Naive B cell (primary cell): Measurements from ENCODE around the gene CILP2. TPM values are rescaled to one million over a fixed set of nuclear protein-coding genes. Genes with fewer than 3 reads are reported as not detected.

Experiments
- ATAC-seq, 2 donors: fragments of 150-1000 bp; cut with Tn5 transposase; 2 replicates each; pipeline ENCODE4 v1.10.0; 2021; ENCODE audit warnings: low read depth in 2 of 2, mild to moderate bottlenecking in 2 of 2, moderate library complexity in 2 of 2
- DNase-seq: peaks from one replicate; pipeline ENCODE4 v3.0.0; 2022
- H3K27ac Mint-ChIP-seq, 6 donors: one replicate each; pipeline ENCODE4 v1.8.0; 2020 to 2022; ENCODE audit warnings: mild to moderate bottlenecking in 6 of 6, mixed read lengths in 6 of 6, moderate library complexity in 5 of 6, inconsistent platforms in 2 of 6
- H3K27me3 Mint-ChIP-seq, 3 donors: one replicate each; pipeline ENCODE4 v1.8.0; 2021 to 2022; ENCODE audit warnings: mixed read lengths in 3 of 3, mild to moderate bottlenecking in 1 of 3
- H3K36me3 Mint-ChIP-seq, 2 donors: one replicate each; pipeline ENCODE4 v1.8.0; 2020 to 2022; ENCODE audit warnings: mixed read lengths in 2 of 2, inconsistent platforms in 1 of 2, mild to moderate bottlenecking in 1 of 2
- H3K4me1 Mint-ChIP-seq, 3 donors: one replicate each; pipeline ENCODE4 v1.8.0; 2020 to 2022; ENCODE audit warnings: mixed read lengths in 3 of 3, inconsistent platforms in 1 of 3, mild to moderate bottlenecking in 1 of 3, moderate library complexity in 1 of 3
- H3K4me3 Mint-ChIP-seq, 8 donors: one replicate each; pipeline ENCODE4 v1.8.0; 2020 to 2022; ENCODE audit warnings: mild to moderate bottlenecking in 8 of 8, mixed read lengths in 8 of 8, moderate library complexity in 8 of 8, inconsistent platforms in 2 of 8
- H3K9me3 Mint-ChIP-seq, 7 donors: one replicate each; pipeline ENCODE4 v1.8.0; 2020 to 2022; ENCODE audit warnings: mixed read lengths in 7 of 7, mild to moderate bottlenecking in 5 of 7, inconsistent platforms in 2 of 7, moderate library complexity in 1 of 7
- polyA plus RNA-seq, 6 donors: library from polyadenylated mRNA; unstranded; fragments of 300-500 nt; fragmentation: Illumina TruSeq; gene quantifications; one replicate each; pipeline ENCODE4 v1.2.3, GENCODE V29; 2021; ENCODE audit warnings: low read depth in 6 of 6

The CILP2 gene, protein sequence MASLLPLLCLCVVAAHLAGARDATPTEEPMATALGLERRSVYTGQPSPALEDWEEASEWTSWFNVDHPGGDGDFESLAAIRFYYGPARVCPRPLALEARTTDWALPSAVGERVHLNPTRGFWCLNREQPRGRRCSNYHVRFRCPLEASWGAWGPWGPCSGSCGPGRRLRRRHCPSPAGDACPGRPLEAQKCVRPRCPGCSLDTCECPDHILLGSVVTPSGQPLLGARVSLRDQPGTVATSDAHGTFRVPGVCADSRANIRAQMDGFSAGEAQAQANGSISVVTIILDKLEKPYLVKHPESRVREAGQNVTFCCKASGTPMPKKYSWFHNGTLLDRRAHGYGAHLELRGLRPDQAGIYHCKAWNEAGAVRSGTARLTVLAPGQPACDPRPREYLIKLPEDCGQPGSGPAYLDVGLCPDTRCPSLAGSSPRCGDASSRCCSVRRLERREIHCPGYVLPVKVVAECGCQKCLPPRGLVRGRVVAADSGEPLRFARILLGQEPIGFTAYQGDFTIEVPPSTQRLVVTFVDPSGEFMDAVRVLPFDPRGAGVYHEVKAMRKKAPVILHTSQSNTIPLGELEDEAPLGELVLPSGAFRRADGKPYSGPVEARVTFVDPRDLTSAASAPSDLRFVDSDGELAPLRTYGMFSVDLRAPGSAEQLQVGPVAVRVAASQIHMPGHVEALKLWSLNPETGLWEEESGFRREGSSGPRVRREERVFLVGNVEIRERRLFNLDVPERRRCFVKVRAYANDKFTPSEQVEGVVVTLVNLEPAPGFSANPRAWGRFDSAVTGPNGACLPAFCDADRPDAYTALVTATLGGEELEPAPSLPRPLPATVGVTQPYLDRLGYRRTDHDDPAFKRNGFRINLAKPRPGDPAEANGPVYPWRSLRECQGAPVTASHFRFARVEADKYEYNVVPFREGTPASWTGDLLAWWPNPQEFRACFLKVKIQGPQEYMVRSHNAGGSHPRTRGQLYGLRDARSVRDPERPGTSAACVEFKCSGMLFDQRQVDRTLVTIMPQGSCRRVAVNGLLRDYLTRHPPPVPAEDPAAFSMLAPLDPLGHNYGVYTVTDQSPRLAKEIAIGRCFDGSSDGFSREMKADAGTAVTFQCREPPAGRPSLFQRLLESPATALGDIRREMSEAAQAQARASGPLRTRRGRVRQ
- polyA plus RNA-seq: under 1 TPM in 1 of 6 donors, not detected in 5; 0.11 TPM

DNA sequence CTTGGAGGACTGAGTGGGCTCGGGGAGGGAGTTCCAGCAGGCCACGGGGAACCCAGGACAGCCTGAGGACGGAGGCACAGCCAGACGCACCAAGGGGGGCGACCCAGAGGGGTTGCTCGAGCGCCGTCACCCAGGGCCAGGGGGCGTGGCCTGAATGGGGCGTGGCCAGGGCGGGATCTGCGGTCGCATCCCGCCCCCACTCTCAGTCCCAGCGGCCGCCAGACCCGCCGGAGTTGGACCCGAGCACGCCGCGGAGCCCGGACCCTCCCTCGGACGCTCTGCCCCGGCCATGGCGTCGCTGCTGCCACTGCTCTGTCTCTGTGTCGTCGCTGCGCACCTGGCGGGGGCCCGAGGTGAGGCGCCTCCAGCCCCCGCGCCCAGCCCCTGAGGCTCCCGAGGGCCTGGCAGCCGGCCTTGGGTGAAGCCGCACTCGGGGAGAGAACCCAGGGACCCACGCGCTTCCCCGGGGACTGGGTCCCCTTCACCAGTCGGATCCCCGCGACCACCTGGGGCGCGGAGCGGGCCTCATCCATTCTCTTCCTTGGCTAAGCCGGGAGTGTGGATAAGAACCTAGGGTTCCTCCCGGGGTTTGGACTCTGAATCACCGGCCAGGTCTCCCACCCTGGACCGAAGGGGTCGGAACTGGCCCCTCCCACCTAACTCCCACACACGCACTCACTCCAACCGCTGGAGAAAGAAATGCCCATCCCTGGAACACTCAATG is at the start of gene CILP2:
Gene CILP2, plus strand, starts transcription at position 205 of the 724 bp plus-strand sequence. Its CDS starts 85 bp downstream, at position 290.
- peaks cover 0 to 5% of the 10 kb centered on the region in 2 donors for H3K36me3 Mint-ChIP-seq
- H3K27ac Mint-ChIP-seq: peak within 1 kb of the TSS in 1 of 6 donors; percentile 33
- DNase-seq: no peak
- ATAC-seq: peak; percentile 27 to 43
- H3K9me3 Mint-ChIP-seq: peaks cover 0 to 5% (median 0%) of the 10 kb centered on the region in 7 donors
- H3K27me3 Mint-ChIP-seq: peaks cover 15 to 58% (median 46%) of the 10 kb centered on the region in 3 donors
- peak within 1 kb of the TSS; percentile 30 to 81 (median 70) for H3K4me3 Mint-ChIP-seq
- H3K4me1 Mint-ChIP-seq: peaks cover 29 to 40% (median 32%) of the 10 kb centered on the region in 3 donors

- Mint-ChIP-seq H3K27me3 (no peaks in the 10 kb centered on the region), H3K9me3 (no peaks in the 10 kb centered on the region), H3K36me3 (no peaks in the 10 kb centered on the region), H3K4me3 (peak overlapping the region; percentile 2 to 81 (median 66)), H3K4me1 (peaks cover 24 to 58% (median 53%) of the 10 kb centered on the region in 3 donors), H3K27ac (peak overlapping the region; percentile 87 to 98 (median 94))
- DNase-seq (peak; percentile 57), ATAC-seq (peak; percentile 83 to 84)
These were observed 49.0 kb upstream of the CILP2 start for GRCh38 chr19:19488875-19489690.

DNA sequence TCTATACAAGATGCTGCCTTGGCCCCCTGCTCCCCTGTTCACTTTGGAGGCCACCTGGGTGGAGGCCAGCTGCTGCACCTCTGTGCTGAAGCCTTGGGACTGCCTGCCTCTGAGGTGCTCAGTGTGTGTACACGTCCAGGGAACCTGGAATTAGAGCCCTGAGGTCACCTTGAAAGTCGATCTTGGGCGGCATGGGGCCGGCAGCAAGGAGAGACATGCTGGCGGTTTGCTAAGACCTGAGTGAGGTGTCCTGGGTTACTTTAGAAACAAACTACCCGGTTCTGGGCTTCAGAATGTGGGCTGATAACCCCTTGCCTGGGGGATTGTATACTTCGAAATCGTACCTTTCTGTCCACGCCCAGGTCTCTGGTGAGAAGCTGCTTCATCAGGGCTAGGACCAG is 48.3 kb upstream of the CILP2 start:
- no peak for DNase-seq
- Mint-ChIP-seq H3K27me3 (no peaks in the 10 kb centered on the region), H3K4me3 (peak overlapping the region in 6 of 8 donors; percentile 2 to 77 (median 51)), H3K27ac (peak overlapping the region; percentile 87 to 98 (median 94)), H3K4me1 (peaks cover 23 to 54% (median 48%) of the 10 kb centered on the region in 3 donors), H3K9me3 (no peaks in the 10 kb centered on the region), H3K36me3 (no peaks in the 10 kb centered on the region)
- no peak for ATAC-seq

DNA sequence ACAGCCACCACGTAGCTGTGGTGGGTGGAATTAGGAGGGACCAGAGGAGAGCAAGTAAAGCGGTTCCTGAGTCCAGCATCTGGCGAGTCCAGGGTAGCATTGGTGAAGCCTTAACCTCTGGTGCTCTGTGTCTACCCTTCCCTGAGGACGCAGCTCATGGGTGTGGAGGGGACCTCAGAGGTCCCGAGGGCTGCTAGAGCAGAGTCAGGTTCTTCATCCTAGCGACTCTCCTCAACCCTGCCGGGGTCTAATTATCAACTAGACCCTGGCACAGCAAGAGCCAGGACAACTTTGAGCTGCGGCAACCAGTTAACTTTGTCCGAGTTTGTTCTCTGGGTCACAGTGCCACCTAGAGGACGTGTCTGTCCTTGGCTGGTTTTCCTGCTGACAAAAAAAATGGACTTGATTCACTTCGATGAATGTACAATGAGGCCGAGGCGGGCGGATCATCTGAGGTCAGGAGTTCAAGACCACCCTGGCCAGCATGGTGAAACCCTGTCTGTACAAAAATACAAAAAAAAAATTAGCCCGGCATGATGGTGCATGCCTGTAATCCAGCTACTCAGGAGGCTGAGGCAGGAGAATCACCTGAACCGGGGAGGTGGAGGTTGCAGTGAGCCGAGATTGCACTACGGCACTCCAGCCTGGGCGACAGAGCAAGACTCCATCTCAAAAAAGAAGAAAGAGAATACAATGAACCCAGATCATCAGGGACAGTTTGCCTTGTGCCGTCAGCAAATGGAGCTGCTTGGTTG is 47.7 kb upstream of the CILP2 start:
- H3K27me3 Mint-ChIP-seq: no peaks in the 10 kb centered on the region
- peak overlapping the region in 4 of 6 donors; percentile 81 to 95 (median 89) for H3K27ac Mint-ChIP-seq
- H3K36me3 Mint-ChIP-seq: no peaks in the 10 kb centered on the region
- H3K4me1 Mint-ChIP-seq: peaks cover 18 to 48% (median 42%) of the 10 kb centered on the region in 3 donors
- H3K4me3 Mint-ChIP-seq: peak overlapping the region in 4 of 8 donors; percentile 13 to 71 (median 15)
- peak; percentile 73 for DNase-seq
- no peaks in the 10 kb centered on the region for H3K9me3 Mint-ChIP-seq
- ATAC-seq: peak; percentile 44 to 59

GRCh38 chr19:19491321-19492025 is 46.6 kb upstream of the CILP2 start:
- no peak for ATAC-seq
- no peak overlapping the region for H3K4me3 Mint-ChIP-seq
- DNase-seq: no peak
- H3K9me3 Mint-ChIP-seq: no peaks in the 10 kb centered on the region
- no peaks in the 10 kb centered on the region for H3K27me3 Mint-ChIP-seq
- H3K4me1 Mint-ChIP-seq: peaks cover 16 to 42% (median 34%) of the 10 kb centered on the region in 3 donors
- no peaks in the 10 kb centered on the region for H3K36me3 Mint-ChIP-seq
- no peak overlapping the region for H3K27ac Mint-ChIP-seq

- H3K36me3 Mint-ChIP-seq: no peaks in the 10 kb centered on the region
- H3K27me3 Mint-ChIP-seq: no peaks in the 10 kb centered on the region
- ATAC-seq (no peak), DNase-seq (no peak)
- no peak overlapping the region for H3K27ac Mint-ChIP-seq
- no peaks in the 10 kb centered on the region for H3K9me3 Mint-ChIP-seq
- H3K4me1 Mint-ChIP-seq: peaks cover 19 to 36% (median 32%) of the 10 kb centered on the region in 3 donors
- H3K4me3 Mint-ChIP-seq: no peak overlapping the region
These were observed 45.9 kb upstream of the CILP2 start for GRCh38 chr19:19492026-19492610.

DNA sequence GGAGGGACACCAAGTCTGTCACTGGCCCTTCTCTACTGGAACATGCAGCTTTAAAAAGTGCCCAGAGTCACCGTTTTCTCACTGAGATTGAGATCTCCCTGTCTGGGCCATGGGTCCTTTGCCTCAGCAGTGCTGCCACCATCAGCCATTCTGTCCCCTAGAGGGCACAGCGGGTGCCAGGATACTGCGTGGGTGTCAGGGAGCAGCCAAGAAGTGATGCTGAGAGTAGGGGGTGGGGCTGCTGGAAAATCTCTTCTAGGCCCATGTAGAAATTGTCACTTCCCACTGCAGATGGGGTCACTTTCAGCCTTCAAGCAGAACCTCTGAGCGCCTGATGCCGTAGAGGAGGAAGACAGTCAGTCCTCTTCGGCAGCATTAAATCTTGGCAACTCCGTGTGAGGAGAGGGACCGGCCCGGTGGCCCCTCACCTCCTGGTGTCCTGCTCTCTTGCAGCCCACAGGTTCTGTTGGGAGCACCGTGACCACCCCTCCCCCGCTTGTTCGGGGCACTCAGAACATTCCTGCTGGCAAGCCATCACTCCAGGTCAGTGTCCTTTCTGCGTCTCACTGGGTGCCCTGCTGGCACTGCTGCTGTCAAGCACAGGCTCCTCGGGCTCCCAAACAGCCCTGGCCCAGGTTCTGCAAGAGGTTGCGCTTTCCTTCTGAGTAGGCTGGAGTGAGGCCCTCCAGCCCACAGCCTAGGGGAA is 44.1 kb upstream of the CILP2 start:
- Mint-ChIP-seq H3K27ac (no peak overlapping the region), H3K27me3 (no peaks in the 10 kb centered on the region), H3K9me3 (no peaks in the 10 kb centered on the region), H3K36me3 (no peaks in the 10 kb centered on the region), H3K4me1 (peaks cover 14 to 24% (median 17%) of the 10 kb centered on the region in 3 donors), H3K4me3 (no peak overlapping the region)
- ATAC-seq (no peak), DNase-seq (no peak)

DNA sequence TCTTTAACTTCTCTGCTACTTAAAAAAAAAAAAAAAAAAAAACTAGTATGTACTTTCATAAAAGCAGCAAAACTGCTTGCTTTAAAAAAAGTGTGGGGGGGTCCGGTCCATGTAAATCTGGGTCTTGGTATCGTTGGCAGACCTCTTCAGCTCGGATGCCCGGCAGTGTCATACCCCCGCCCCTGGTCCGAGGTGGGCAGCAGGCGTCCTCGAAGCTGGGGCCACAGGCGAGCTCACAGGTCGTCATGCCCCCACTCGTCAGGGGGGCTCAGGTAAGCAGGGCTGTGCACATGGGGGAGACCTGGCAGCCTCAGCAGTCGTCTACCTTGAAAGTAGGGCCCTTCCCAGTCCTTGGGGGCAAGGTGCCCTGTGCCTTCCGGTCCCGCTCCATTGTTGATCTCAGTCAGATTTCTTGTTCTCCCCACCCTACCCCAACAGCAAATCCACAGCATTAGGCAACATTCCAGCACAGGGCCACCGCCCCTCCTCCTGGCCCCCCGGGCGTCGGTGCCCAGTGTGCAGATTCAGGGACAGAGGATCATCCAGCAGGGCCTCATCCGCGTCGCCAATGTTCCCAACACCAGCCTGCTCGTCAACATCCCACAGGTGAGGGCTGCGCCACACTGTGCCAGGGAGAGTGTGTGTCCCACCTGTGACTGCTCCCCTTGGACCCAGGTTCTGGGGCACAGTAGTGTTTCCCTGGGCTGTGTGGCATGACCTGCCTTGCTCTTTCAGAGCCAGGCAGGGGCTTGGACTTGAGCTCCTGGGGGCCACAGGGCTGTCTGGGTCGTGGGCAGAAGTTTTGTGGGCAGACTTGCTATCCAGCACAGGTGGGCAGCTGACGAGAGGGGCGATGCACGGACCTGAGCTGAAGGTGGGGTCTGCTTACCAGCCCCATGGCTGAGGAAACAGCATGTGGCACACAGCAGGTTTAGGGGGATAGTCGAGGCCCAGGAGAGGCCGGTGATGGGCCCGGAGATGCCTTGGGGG is 42.2 kb upstream of the CILP2 start:
- H3K27ac Mint-ChIP-seq: peak overlapping the region in 2 of 6 donors; percentile 56 to 59
- ATAC-seq: no peak
- no peak overlapping the region for H3K4me3 Mint-ChIP-seq
- peaks cover 3 to 5% (median 3%) of the 10 kb centered on the region in 3 donors for H3K4me1 Mint-ChIP-seq
- no peaks in the 10 kb centered on the region for H3K27me3 Mint-ChIP-seq
- DNase-seq: no peak
- H3K9me3 Mint-ChIP-seq: no peaks in the 10 kb centered on the region
- H3K36me3 Mint-ChIP-seq: no peaks in the 10 kb centered on the region

DNA sequence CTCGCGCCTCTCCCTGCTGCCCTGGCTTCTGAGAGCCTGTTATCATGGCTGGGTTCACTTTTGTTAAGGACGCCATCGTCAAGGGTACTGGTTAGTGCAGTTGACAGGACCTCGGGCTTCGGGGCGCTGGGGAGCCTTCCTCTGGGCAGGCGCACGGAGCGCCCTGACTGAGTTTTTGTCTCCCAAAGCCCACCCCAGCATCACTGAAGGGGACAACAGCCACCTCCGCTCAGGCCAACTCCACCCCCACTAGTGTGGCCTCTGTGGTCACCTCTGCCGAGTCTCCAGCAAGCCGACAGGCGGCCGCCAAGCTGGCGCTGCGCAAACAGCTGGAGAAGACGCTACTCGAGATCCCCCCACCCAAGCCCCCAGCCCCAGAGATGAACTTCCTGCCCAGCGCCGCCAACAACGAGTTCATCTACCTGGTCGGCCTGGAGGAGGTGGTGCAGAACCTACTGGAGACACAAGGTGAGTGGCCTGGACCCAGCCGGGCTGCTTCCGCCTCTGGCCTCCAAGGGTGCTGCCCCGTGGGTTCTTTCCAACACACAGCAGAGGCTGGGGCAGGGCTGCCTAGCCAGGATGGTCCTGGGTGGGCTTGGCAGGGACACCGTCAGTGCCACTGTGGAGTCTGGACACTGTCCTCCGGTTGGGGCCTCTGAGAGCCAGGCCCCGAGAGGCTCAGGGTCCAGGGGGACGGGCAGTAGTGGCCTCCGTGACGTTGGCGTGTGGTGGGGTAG is 39.6 kb upstream of the CILP2 start:
- peaks cover 0 to 8% of the 10 kb centered on the region in 2 donors for H3K36me3 Mint-ChIP-seq
- H3K4me1 Mint-ChIP-seq: peaks cover 0 to 10% (median 3%) of the 10 kb centered on the region in 3 donors
- H3K9me3 Mint-ChIP-seq: no peaks in the 10 kb centered on the region
- no peaks in the 10 kb centered on the region for H3K27me3 Mint-ChIP-seq
- DNase-seq (no peak), ATAC-seq (no peak)
- no peak overlapping the region for H3K4me3 Mint-ChIP-seq
- H3K27ac Mint-ChIP-seq: peak overlapping the region in 1 of 6 donors; percentile 74
